CD4-positive, alpha-beta T cell (primary cell): ENCODE results near the gene GMPPA. TPM values are rescaled to one million over a fixed set of nuclear protein-coding genes. Genes with fewer than 3 reads are reported as not detected.

Experiments used
- ATAC-seq: fragments of 200-7000 bp; cut with Tn5 transposase; one replicate; pipeline ENCODE4 v1.10.0; 2022; ENCODE audit warnings: mild to moderate bottlenecking; ENCODE audit not compliant: poor library complexity
- CTCF ChIA-PET: fragments of 350-600 bp; sonication (Branson Sonifier 250); formaldehyde crosslinking; loops from one replicate; lab custom pipeline; 2021; ENCODE audit warnings: antibody characterized with exemption, inconsistent platforms; lab: Charles Lee
- POLR2A ChIA-PET: fragments of 350-600 bp; sonication (Branson Sonifier 250); formaldehyde crosslinking; loops from one replicate; lab custom pipeline; 2021; ENCODE audit warnings: antibody characterized with exemption, inconsistent platforms; lab: Charles Lee
- DNase-seq, 14 experiments: peaks; one replicate each; pipeline ENCODE4 v3.0.0-alpha.2; 2013 to 2020; ENCODE audit warnings: mixed read lengths in 2 of 14
- H3K27ac ChIP-seq, 2 donors: one replicate each; pipeline versions ENCODE4 v1.5.1 to v1.7.0; 2013; ENCODE audit warnings: low read length in 2 of 2, low read depth in 1 of 2, mild to moderate bottlenecking in 1 of 2
- H3K27me3 ChIP-seq, 2 experiments: 1 replicate in 1 of 2; 2 replicates in 1 of 2; pipeline versions ENCODE4 v1.6.1 to v1.7.0; 2013; ENCODE audit warnings: low read length in 2 of 2, control low read depth in 1 of 2, mild to moderate bottlenecking in 1 of 2, moderate library complexity in 1 of 2; ENCODE audit not compliant: insufficient read depth in 2 of 2, control insufficient read depth in 1 of 2
- H3K36me3 ChIP-seq: one replicate; pipeline ENCODE4 v1.6.1; 2013; ENCODE audit warnings: low read length, control low read depth; ENCODE audit not compliant: insufficient read depth
- H3K4me1 ChIP-seq: one replicate; pipeline ENCODE4 v1.6.1; 2013; ENCODE audit warnings: low read length, control low read depth; ENCODE audit not compliant: insufficient read depth
- H3K4me3 ChIP-seq: one replicate; pipeline ENCODE4 v1.5.1; 2013; ENCODE audit warnings: mild to moderate bottlenecking, low read length, moderate library complexity
- H3K9me3 ChIP-seq, 2 experiments: 1 replicate in 1 of 2; 2 replicates in 1 of 2; pipeline versions ENCODE4 v1.6.1 to v1.7.0; 2013; ENCODE audit warnings: low read length in 2 of 2, mild to moderate bottlenecking in 2 of 2, control low read depth in 1 of 2, moderate library complexity in 1 of 2; ENCODE audit not compliant: control insufficient read depth in 1 of 2, insufficient read depth in 1 of 2
- H3K27ac Mint-ChIP-seq: one replicate; pipeline ENCODE4 v1.8.0; 2020; ENCODE audit warnings: mixed read lengths
- H3K27me3 Mint-ChIP-seq: one replicate; pipeline ENCODE4 v1.8.0; 2021; ENCODE audit warnings: mixed read lengths
- H3K36me3 Mint-ChIP-seq: one replicate; pipeline ENCODE4 v1.8.0; 2021; ENCODE audit warnings: low read depth, mixed read lengths
- H3K4me1 Mint-ChIP-seq: one replicate; pipeline ENCODE4 v1.8.0; 2021; ENCODE audit warnings: low read depth, mixed read lengths
- H3K4me3 Mint-ChIP-seq: one replicate; pipeline ENCODE4 v1.8.0; 2020; ENCODE audit warnings: mild to moderate bottlenecking, mixed read lengths
- H3K9me3 Mint-ChIP-seq: one replicate; pipeline ENCODE4 v1.8.0; 2020; ENCODE audit warnings: mixed read lengths
- intact Hi-C, 2 experiments: fragments of 100-400 bp; cut with DNase I in 1 of 2; cut with micrococcal nuclease in 1 of 2; formaldehyde crosslinking; loops; one replicate each; pipeline versions ENCODE4 v1.15.1 to v1.9.0; 2023 to 2025; cut with DNase I, micrococcal nuclease
- total RNA-seq, 174 experiments: library from RNA in 2 of 174; stranded (reverse) in 2 of 174; gene quantifications; one replicate each; pipeline ENCODE4 v1.2.3 and lab custom pipeline; 2021 to 2026
- TF ChIP-seq, protein P1 (sequence below): fragments of 200-600 bp; IDR thresholded peaks from one replicate; pipeline ENCODE4 v1.8.0; 2022; ENCODE audit warnings: antibody characterized with exemption, mild to moderate bottlenecking

GMPPA gene
- total RNA-seq, 2 experiments from 2014 or later: 13.3 to 14.4 TPM

- intact Hi-C loops: no loop called here
- Histone ChIP-seq H3K27me3 (peaks cover 54 to 57% of the 10 kb centered on the region in 2 experiments), H3K4me3 (no peak overlapping the region), H3K4me1 (peaks cover 16% of the 10 kb centered on the region), H3K27ac (no peak overlapping the region), H3K9me3 (peaks cover 0 to 14% of the 10 kb centered on the region in 2 experiments), H3K36me3 (no peaks in the 10 kb centered on the region)
- DNase-seq (no peak), ATAC-seq (no peak)
- no peak overlapping the region for H3K4me3 Mint-ChIP-seq
- peaks cover 66% of the 10 kb centered on the region for H3K27me3 Mint-ChIP-seq
- no peak overlapping the region for H3K27ac Mint-ChIP-seq
- TF ChIP-seq, protein P1, sequence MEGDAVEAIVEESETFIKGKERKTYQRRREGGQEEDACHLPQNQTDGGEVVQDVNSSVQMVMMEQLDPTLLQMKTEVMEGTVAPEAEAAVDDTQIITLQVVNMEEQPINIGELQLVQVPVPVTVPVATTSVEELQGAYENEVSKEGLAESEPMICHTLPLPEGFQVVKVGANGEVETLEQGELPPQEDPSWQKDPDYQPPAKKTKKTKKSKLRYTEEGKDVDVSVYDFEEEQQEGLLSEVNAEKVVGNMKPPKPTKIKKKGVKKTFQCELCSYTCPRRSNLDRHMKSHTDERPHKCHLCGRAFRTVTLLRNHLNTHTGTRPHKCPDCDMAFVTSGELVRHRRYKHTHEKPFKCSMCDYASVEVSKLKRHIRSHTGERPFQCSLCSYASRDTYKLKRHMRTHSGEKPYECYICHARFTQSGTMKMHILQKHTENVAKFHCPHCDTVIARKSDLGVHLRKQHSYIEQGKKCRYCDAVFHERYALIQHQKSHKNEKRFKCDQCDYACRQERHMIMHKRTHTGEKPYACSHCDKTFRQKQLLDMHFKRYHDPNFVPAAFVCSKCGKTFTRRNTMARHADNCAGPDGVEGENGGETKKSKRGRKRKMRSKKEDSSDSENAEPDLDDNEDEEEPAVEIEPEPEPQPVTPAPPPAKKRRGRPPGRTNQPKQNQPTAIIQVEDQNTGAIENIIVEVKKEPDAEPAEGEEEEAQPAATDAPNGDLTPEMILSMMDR: no peak
- peaks cover 6% of the 10 kb centered on the region for H3K4me1 Mint-ChIP-seq
- ChIA-PET CTCF (no interaction called here), POLR2A (no interaction called here)
- no peaks in the 10 kb centered on the region for H3K9me3 Mint-ChIP-seq
- no peaks in the 10 kb centered on the region for H3K36me3 Mint-ChIP-seq
Measured at GRCh38 chr2:219488149-219488843, 10.4 kb upstream of the GMPPA start.

DNA sequence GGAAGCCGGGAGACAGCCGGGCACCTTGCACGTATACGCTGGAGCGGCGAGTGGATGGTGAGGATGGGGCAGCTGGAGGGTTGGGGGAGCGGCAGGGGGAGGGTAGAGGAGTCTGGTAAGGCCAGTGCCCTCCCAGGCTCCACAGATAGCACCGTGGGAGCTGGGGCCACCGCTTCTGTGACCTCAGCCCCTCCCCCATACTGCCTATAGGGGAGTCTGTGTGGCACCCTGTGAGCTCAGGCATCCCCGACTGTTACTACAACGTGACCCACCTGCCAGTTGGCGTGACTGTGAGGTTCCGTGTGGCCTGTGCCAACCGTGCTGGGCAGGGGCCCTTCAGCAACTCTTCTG, 9.9 kb upstream of the GMPPA start:
- no peak overlapping the region for H3K4me3 Mint-ChIP-seq
- H3K4me1 Mint-ChIP-seq: peaks cover 6% of the 10 kb centered on the region
- TF ChIP-seq, protein P1: no peak
- Histone ChIP-seq H3K9me3 (peaks cover 0 to 14% of the 10 kb centered on the region in 2 experiments), H3K4me1 (peaks cover 12% of the 10 kb centered on the region), H3K27me3 (peaks cover 54 to 60% of the 10 kb centered on the region in 2 experiments), H3K4me3 (no peak overlapping the region), H3K36me3 (no peaks in the 10 kb centered on the region), H3K27ac (no peak overlapping the region)
- CTCF ChIA-PET: no interaction called here
- no peaks in the 10 kb centered on the region for H3K36me3 Mint-ChIP-seq
- POLR2A ChIA-PET: no interaction called here
- H3K9me3 Mint-ChIP-seq: no peaks in the 10 kb centered on the region
- intact Hi-C loops: no loop called here
- H3K27ac Mint-ChIP-seq: no peak overlapping the region
- ATAC-seq (no peak), DNase-seq (no peak)
- peaks cover 70% of the 10 kb centered on the region for H3K27me3 Mint-ChIP-seq

GRCh38 chr2:219489315-219489714, 9.4 kb upstream of the GMPPA start:
- Histone ChIP-seq H3K27me3 (peaks cover 54 to 57% of the 10 kb centered on the region in 2 experiments), H3K4me1 (peaks cover 7% of the 10 kb centered on the region), H3K27ac (no peak overlapping the region), H3K4me3 (no peak overlapping the region), H3K9me3 (peaks cover 0 to 9% of the 10 kb centered on the region in 2 experiments), H3K36me3 (no peaks in the 10 kb centered on the region)
- DNase-seq (no peak), ATAC-seq (no peak)
- POLR2A ChIA-PET: no interaction called here
- CTCF ChIA-PET: no interaction called here
- H3K27ac Mint-ChIP-seq: no peak overlapping the region
- H3K4me1 Mint-ChIP-seq: peaks cover 6% of the 10 kb centered on the region
- TF ChIP-seq, protein P1: no peak
- no peaks in the 10 kb centered on the region for H3K9me3 Mint-ChIP-seq
- H3K36me3 Mint-ChIP-seq: no peaks in the 10 kb centered on the region
- H3K4me3 Mint-ChIP-seq: no peak overlapping the region
- intact Hi-C loops: no loop called here
- peaks cover 70% of the 10 kb centered on the region for H3K27me3 Mint-ChIP-seq
